Panc1 (cell line): ENCODE data around the gene OST4. TPM values are rescaled to one million over a fixed set of nuclear protein-coding genes. Genes with fewer than 3 reads are reported as not detected.
"Not testable (repeated sequence)": the region's sequence is repeated elsewhere in the genome, so short reads cannot be mapped to it uniquely, and the experiment has no call there.

Source experiments
- ATAC-seq: fragments of 200-7000 bp; cut with Tn5 transposase; 2 replicates; pipeline ENCODE4 v1.9.1; 2020; ENCODE audit warnings: mild to moderate bottlenecking, moderate library complexity
- BruUV-seq: library from RNA; stranded (reverse); fragments of 400-500 nt; replicated peaks from 2 replicates; lab custom pipeline; 2021; lab: Mats Ljungman, UMichigan
- CTCF ChIA-PET: fragments of 300-600 bp; sonication (Branson Sonifier 250); formaldehyde crosslinking; loops from one replicate; lab custom pipeline; 2022; ENCODE audit warnings: antibody characterized with exemption; lab: Charles Lee
- POLR2A ChIA-PET: fragments of 300-600 bp; sonication (Branson Sonifier 250); formaldehyde crosslinking; loops from one replicate; lab custom pipeline; 2022; ENCODE audit warnings: antibody characterized with exemption; lab: Charles Lee
- DNase-seq: peaks from one replicate; pipeline ENCODE4 v3.0.0-alpha.2; 2010; ENCODE audit warnings: low read depth, low spot score
- H3K27ac ChIP-seq: 2 replicates; pipeline ENCODE4 v1.5.1; 2011; ENCODE audit warnings: mild to moderate bottlenecking, low read length, inconsistent platforms
- H3K27me3 ChIP-seq: fragments of 200-500 bp; sonication (Bioruptor generic); 2 replicates; pipeline ENCODE4 v1.6.0; 2014; ENCODE audit warnings: low read length, inconsistent platforms; ENCODE audit not compliant: control insufficient read depth, insufficient read depth
- H3K36me3 ChIP-seq: fragments of 200-500 bp; sonication (Bioruptor generic); 2 replicates; pipeline ENCODE4 v1.5.1; 2014; ENCODE audit warnings: inconsistent platforms, mild to moderate bottlenecking, low read length, moderate library complexity; ENCODE audit not compliant: control insufficient read depth, insufficient read depth
- H3K4me1 ChIP-seq: 2 replicates; pipeline ENCODE4 v1.5.1; 2011; ENCODE audit warnings: inconsistent platforms, mild to moderate bottlenecking, low read length, moderate library complexity; ENCODE audit not compliant: control insufficient read depth, insufficient read depth
- H3K4me3 ChIP-seq, 2 experiments: 2 replicates each; pipeline ENCODE4 v1.5.1; 2011 to 2012; ENCODE audit warnings: low read depth in 2 of 2, low read length in 2 of 2, mild to moderate bottlenecking in 2 of 2, inconsistent platforms in 1 of 2, moderate library complexity in 1 of 2
- H3K9me3 ChIP-seq: fragments of 200-500 bp; sonication (Bioruptor generic); 2 replicates; pipeline ENCODE4 v1.5.1; 2014; ENCODE audit warnings: low read depth, mild to moderate bottlenecking, inconsistent platforms, low read length, moderate library complexity; ENCODE audit not compliant: control insufficient read depth, insufficient read depth
- CTCF ChIP-seq: fragments of 450-650 bp; IDR thresholded peaks from 2 replicates; pipeline ENCODE4 v1.5.1; 2017; ENCODE audit warnings: mild to moderate bottlenecking
- POLR2AphosphoS5 ChIP-seq: IDR thresholded peaks from 2 replicates; pipeline ENCODE4 v1.6.1; 2012; ENCODE audit warnings: mild to moderate bottlenecking, low read depth, low read length, moderate library complexity
- REST ChIP-seq, 2 experiments: IDR thresholded peaks; 2 replicates each; pipeline ENCODE4 v1.6.1; 2011 to 2012; ENCODE audit warnings: low read depth in 2 of 2, control low read depth in 1 of 2, low read length in 1 of 2, mild to moderate bottlenecking in 1 of 2, moderate library complexity in 1 of 2; ENCODE audit not compliant: insufficient read depth in 1 of 2
- SIN3A ChIP-seq: IDR thresholded peaks from 2 replicates; pipeline ENCODE4 v1.6.1; 2012; ENCODE audit warnings: low read depth, mild to moderate bottlenecking, low read length, moderate library complexity, borderline replicate concordance; ENCODE audit not compliant: insufficient read depth
- TCF7L2 ChIP-seq: IDR thresholded peaks from 2 replicates; pipeline ENCODE4 v1.6.1; 2011; ENCODE audit warnings: mild to moderate bottlenecking, low read depth, low read length, inconsistent platforms
- in situ Hi-C: cut with HindIII; loops from 2 replicates; pipeline ENCODE4 v1.10.0; 2016; ENCODE audit warnings: low sequenced_read_pairs, low pct_unique_long_range_greater_than_20kb
- intact Hi-C: fragments of 100-400 bp; cut with micrococcal nuclease; formaldehyde crosslinking; loops from one replicate; pipeline ENCODE4 v1.10.0; 2022; ENCODE audit not compliant: unreplicated experiment
- total RNA-seq: library from RNA; stranded (reverse); gene quantifications from one replicate; pipeline ENCODE4 v1.2.1, GENCODE V29; 2021; ENCODE audit not compliant: unreplicated experiment

The OST4 gene
- total RNA-seq, 1 experiment from 2014 or later: 219 TPM

- CTCF ChIA-PET: no interaction called here
- no peak for DNase-seq
- Histone ChIP-seq H3K4me3 (no peak overlapping the region), H3K27me3 (no peaks in the 10 kb centered on the region), H3K9me3 (no peaks in the 10 kb centered on the region), H3K27ac (no peak overlapping the region), H3K4me1 (peaks cover 4% of the 10 kb centered on the region), H3K36me3 (no peaks in the 10 kb centered on the region)
- in situ Hi-C loops (no loop called here), intact Hi-C loops (no loop called here)
- no peak for ATAC-seq
- TF ChIP-seq REST (IDR thresholded peaks at IDR 0.05; ENCODE audit: insufficient read depth in 1 of 2, low read depth in 2 of 2, low read length in 1 of 2): no peak
- TF ChIP-seq TCF7L2: no peak
- TF ChIP-seq POLR2AphosphoS5: no peak
- TF ChIP-seq SIN3A: no peak
- no peak for TF ChIP-seq CTCF
- BruUV-seq: no TSS peak
- POLR2A ChIA-PET: no interaction called here
Observed at GRCh38 chr2:27115519-27115918, 44.1 kb upstream of the OST4 start.

GRCh38 chr2:27111392-27112078, 40.1 kb upstream of the OST4 start:
- CTCF ChIA-PET: not testable (repeated sequence)

GRCh38 chr2:27110603-27111352, 39.3 kb upstream of the OST4 start:
- H3K4me1 ChIP-seq, H3K36me3 ChIP-seq, H3K4me3 ChIP-seq, in situ Hi-C loops, BruUV-seq, H3K27ac ChIP-seq, H3K27me3 ChIP-seq, H3K9me3 ChIP-seq, POLR2A ChIA-PET, ATAC-seq, CTCF ChIA-PET, DNase-seq, intact Hi-C loops: not testable (repeated sequence)

More at GRCh38 chr2:27111392-27112078, 40.1 kb upstream of the OST4 start:
- intact Hi-C loops, H3K36me3 ChIP-seq, ATAC-seq, H3K9me3 ChIP-seq, in situ Hi-C loops, DNase-seq, POLR2A ChIA-PET, BruUV-seq, H3K27ac ChIP-seq, H3K4me3 ChIP-seq, H3K4me1 ChIP-seq, H3K27me3 ChIP-seq: not testable (repeated sequence)
